Adrenal gland (tissue), 5 donors: Measurements from ENCODE around the gene ROCK2.

Experiments
- POLR2A ChIP-seq, 2 donors: fragments of 450-650 bp; IDR thresholded peaks; one replicate each; pipeline ENCODE4 v1.6.1; 2017; ENCODE audit warnings: antibody characterized with exemption in 2 of 2, mild to moderate bottlenecking in 2 of 2, moderate library complexity in 1 of 2
- TF ChIP-seq, protein P1 (sequence below), 6 experiments: fragments of 450-650 bp in 4 of 6; fragments of 200-600 bp in 2 of 6; sonication (generic) in 1 of 6; IDR thresholded peaks; 1 replicate in 5 of 6; 2 replicates in 1 of 6; pipeline versions ENCODE4 v1.5.1 to v1.8.0; 2016 to 2021; ENCODE audit warnings: antibody characterized with exemption in 6 of 6, mild to moderate bottlenecking in 2 of 6, moderate library complexity in 1 of 6
- donor health status: DM: no; HTN: no; CAD: no.

DNA sequence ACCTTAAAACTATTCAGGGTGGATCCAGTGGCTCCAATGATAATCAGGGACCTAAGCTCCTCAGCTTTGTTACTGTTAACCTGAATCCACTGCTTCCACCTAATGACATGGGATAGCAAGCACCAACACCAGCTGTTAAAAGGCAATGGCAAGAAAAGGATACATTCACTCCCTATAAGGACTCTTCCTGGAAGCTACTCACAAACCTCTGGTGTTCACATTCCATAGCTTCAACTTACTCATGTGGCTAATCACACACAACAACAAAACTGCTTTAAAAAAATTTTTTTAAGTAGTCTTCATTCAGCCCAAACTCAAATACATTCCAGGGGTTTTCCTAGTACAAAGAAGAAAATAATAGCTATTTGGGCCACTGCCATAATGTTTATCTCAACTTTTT is 24.5 kb downstream of the ROCK2 start:
- TF ChIP-seq, protein P1, sequence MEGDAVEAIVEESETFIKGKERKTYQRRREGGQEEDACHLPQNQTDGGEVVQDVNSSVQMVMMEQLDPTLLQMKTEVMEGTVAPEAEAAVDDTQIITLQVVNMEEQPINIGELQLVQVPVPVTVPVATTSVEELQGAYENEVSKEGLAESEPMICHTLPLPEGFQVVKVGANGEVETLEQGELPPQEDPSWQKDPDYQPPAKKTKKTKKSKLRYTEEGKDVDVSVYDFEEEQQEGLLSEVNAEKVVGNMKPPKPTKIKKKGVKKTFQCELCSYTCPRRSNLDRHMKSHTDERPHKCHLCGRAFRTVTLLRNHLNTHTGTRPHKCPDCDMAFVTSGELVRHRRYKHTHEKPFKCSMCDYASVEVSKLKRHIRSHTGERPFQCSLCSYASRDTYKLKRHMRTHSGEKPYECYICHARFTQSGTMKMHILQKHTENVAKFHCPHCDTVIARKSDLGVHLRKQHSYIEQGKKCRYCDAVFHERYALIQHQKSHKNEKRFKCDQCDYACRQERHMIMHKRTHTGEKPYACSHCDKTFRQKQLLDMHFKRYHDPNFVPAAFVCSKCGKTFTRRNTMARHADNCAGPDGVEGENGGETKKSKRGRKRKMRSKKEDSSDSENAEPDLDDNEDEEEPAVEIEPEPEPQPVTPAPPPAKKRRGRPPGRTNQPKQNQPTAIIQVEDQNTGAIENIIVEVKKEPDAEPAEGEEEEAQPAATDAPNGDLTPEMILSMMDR (IDR thresholded peaks at IDR 0.05): no peak
- TF ChIP-seq POLR2A (IDR thresholded peaks at IDR 0.05): no peak
